Muscle of arm (tissue), 14 donors: ENCODE measurements around the gene ZNF740. TPM values are rescaled to one million over a fixed set of nuclear protein-coding genes. Genes with fewer than 3 reads are reported as not detected.
"Not testable (repeated sequence)": the region's sequence is repeated elsewhere in the genome, so short reads cannot be mapped to it uniquely, and the experiment has no call there.

Experiments
- DNase-seq: peaks from one replicate; pipeline ENCODE4 v3.0.0-alpha.2; 2013
- long read RNA-seq, 11 donors: transcript quantifications; one replicate each; lab custom pipeline, GENCODE V29; 2026
- polyA plus RNA-seq, 12 donors: library from polyadenylated mRNA; unstranded; fragments of 120-200 nt; gene quantifications; one replicate each; pipeline ENCODE4 v1.2.1, GENCODE V29; 2013; ENCODE audit not compliant: insufficient read length in 12 of 12

ZNF740 gene
- polyA plus RNA-seq = 10 to 100 TPM in 11 of 12 donors, not detected in 1; 16.0 to 37.8 (median 30.9) TPM
- long read RNA-seq, donor 1, full-length matches to known transcripts = 1 of 1 reads
- long read RNA-seq, donor 1, partial matches to known transcripts = 0 of 1 reads
- long read RNA-seq, donor 1, other reads (novel, unspliced or antisense) = 0 of 1 reads
- long read RNA-seq, donor 2, full-length matches to known transcripts = 1 of 21 reads
- long read RNA-seq, donor 2, partial matches to known transcripts = 20 of 21 reads
- long read RNA-seq, donor 2, other reads (novel, unspliced or antisense) = 0 of 21 reads
- long read RNA-seq, donor 3, full-length matches to known transcripts = 1 of 1 reads
- long read RNA-seq, donor 3, partial matches to known transcripts = 0 of 1 reads
- long read RNA-seq, donor 3, other reads (novel, unspliced or antisense) = 0 of 1 reads
- long read RNA-seq, donor 4 = 0 reads
- long read RNA-seq, donor 5 = 0 reads
- long read RNA-seq, donor 6 = 0 reads
- long read RNA-seq, donor 7 = 0 reads
- long read RNA-seq, donor 8, full-length matches to known transcripts = 3 of 3 reads
- long read RNA-seq, donor 8, partial matches to known transcripts = 0 of 3 reads
- long read RNA-seq, donor 8, other reads (novel, unspliced or antisense) = 0 of 3 reads
- long read RNA-seq, donor 9 = 0 reads
- long read RNA-seq, donor 10, full-length matches to known transcripts = 5 of 5 reads
- long read RNA-seq, donor 10, partial matches to known transcripts = 0 of 5 reads
- long read RNA-seq, donor 10, other reads (novel, unspliced or antisense) = 0 of 5 reads
- long read RNA-seq, donor 11, full-length matches to known transcripts = 1 of 7 reads
- long read RNA-seq, donor 11, partial matches to known transcripts = 6 of 7 reads
- long read RNA-seq, donor 11, other reads (novel, unspliced or antisense) = 0 of 7 reads

GRCh38 chr12:53180220-53180930 is at the start of gene ZNF740, which contains the start of gene CSAD:
Gene ZNF740 (plus strand): TSS chr12:53180722. CDS start chr12:53181984, 1,262 bp downstream.
Gene CSAD (minus strand): TSS chr12:53180925. CDS start chr12:53173470, 7,455 bp downstream.
- peak; percentile 96 for DNase-seq

- no peak for DNase-seq
Measured at GRCh38 chr12:53131844-53132243, 48.7 kb upstream of the ZNF740 start.

- no peak for DNase-seq
Measured at GRCh38 chr12:53133722-53134121, 46.8 kb upstream of the ZNF740 start.

GRCh38 chr12:53143355-53143754 is 37.2 kb upstream of the ZNF740 start:
- no peak for DNase-seq

GRCh38 chr12:53145383-53146260 is 34.9 kb upstream of the ZNF740 start:
- DNase-seq = no peak

GRCh38 chr12:53147181-53147580 is 33.3 kb upstream of the ZNF740 start:
- no peak for DNase-seq

- no peak for DNase-seq
Measured at GRCh38 chr12:53147653-53148052, 32.9 kb upstream of the ZNF740 start.

- DNase-seq = no peak
Measured at GRCh38 chr12:53151039-53151438, 29.5 kb upstream of the ZNF740 start.

GRCh38 chr12:53152390-53152789 is 28.1 kb upstream of the ZNF740 start:
- no peak for DNase-seq

- DNase-seq = peak; percentile 73
Measured at GRCh38 chr12:53159195-53159839, 21.2 kb upstream of the ZNF740 start.

- no peak for DNase-seq
Measured at GRCh38 chr12:53160000-53160399, 20.5 kb upstream of the ZNF740 start.

- no peak for DNase-seq
Measured at GRCh38 chr12:53160673-53161072, 19.8 kb upstream of the ZNF740 start.

GRCh38 chr12:53161119-53161911 is 19.2 kb upstream of the ZNF740 start:
- DNase-seq = no peak

GRCh38 chr12:53163008-53163407 is 17.5 kb upstream of the ZNF740 start:
- not testable (repeated sequence) for DNase-seq

- DNase-seq = no peak
Measured at GRCh38 chr12:53166837-53167236, 13.7 kb upstream of the ZNF740 start.

GRCh38 chr12:53169644-53170043 is 10.9 kb upstream of the ZNF740 start:
- DNase-seq = no peak

- DNase-seq = no peak
Measured at GRCh38 chr12:53170215-53170614, 10.3 kb upstream of the ZNF740 start.

- DNase-seq = no peak
Measured at GRCh38 chr12:53170876-53171724, 9.4 kb upstream of the ZNF740 start.
